Embryonic facial prominence (tissue), 1 donor: ENCODE results near the gene CFTR.
A peak's percentile ranks its signal among the peaks of the same experiment; 100 is the strongest.
"Not testable (repeated sequence)": the region's sequence is repeated elsewhere in the genome, so short reads cannot be mapped to it uniquely, and the experiment has no call there.

Source experiments
- DNase-seq: peaks from one replicate; pipeline ENCODE4 v3.0.0-alpha.2; 2016; ENCODE audit errors: extremely low spot score

The CFTR gene

GRCh38 chr7:117688126-117688525, 208.3 kb downstream of the CFTR start:
- DNase-seq, result no peak

- DNase-seq, result no peak
Measured at GRCh38 chr7:117689406-117689805, 209.6 kb downstream of the CFTR start.

GRCh38 chr7:117690147-117690546, 210.3 kb downstream of the CFTR start:
- DNase-seq, result no peak

- DNase-seq, result no peak
Measured at GRCh38 chr7:117692338-117692737, 212.5 kb downstream of the CFTR start.

- DNase-seq, result no peak
Measured at GRCh38 chr7:117698018-117698417, 218.2 kb downstream of the CFTR start.

- no peak for DNase-seq
Measured at GRCh38 chr7:117704063-117704462, 224.2 kb downstream of the CFTR start.

- DNase-seq, result no peak
Measured at GRCh38 chr7:117705630-117706029, 225.8 kb downstream of the CFTR start.

GRCh38 chr7:117706210-117706609, 226.4 kb downstream of the CFTR start:
- DNase-seq, result no peak

- no peak for DNase-seq
Measured at GRCh38 chr7:117707080-117707479, 227.3 kb downstream of the CFTR start.

- not testable (repeated sequence) for DNase-seq
Measured at GRCh38 chr7:117708173-117708572, 228.3 kb downstream of the CFTR start.

- DNase-seq, result no peak
Measured at GRCh38 chr7:117711556-117711955, 231.7 kb downstream of the CFTR start.

- peak; percentile 47 for DNase-seq
Measured at GRCh38 chr7:117715784-117716445, 236.1 kb downstream of the CFTR start.

GRCh38 chr7:117716707-117717299, 237.0 kb downstream of the CFTR start:
- DNase-seq, result no peak

- DNase-seq, result no peak
Measured at GRCh38 chr7:117717357-117717756, 237.5 kb downstream of the CFTR start.
